NCI-H2227 treated with DMSO at 0.1 percent for 48 hours (cell line): ENCODE measurements around the gene PDZD2.

Experiments
- DNase-seq: peaks from one replicate; lab custom pipeline; 2025; lab: John Stamatoyannopoulos, UW

The PDZD2 gene

DNA sequence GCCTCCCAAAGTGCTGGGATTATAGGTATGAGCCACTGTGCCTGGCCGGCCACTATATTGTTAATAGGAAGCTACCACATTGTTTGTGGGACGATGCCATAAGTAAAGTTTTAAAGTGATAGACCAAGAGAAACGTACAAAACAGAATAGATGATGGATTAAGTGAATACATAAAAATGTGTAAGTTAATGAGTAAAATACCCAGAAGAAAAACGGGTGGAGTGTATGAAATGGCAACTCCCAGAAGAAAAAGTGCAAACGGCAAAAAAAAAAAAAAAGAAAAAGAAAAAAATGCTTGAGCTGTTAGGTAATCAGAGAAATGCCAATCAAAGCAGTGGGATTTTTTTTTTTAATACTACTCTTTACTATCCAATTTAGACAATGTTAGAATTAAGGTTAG, 246.0 kb downstream of the PDZD2 start:
- DNase-seq: no peak

DNA sequence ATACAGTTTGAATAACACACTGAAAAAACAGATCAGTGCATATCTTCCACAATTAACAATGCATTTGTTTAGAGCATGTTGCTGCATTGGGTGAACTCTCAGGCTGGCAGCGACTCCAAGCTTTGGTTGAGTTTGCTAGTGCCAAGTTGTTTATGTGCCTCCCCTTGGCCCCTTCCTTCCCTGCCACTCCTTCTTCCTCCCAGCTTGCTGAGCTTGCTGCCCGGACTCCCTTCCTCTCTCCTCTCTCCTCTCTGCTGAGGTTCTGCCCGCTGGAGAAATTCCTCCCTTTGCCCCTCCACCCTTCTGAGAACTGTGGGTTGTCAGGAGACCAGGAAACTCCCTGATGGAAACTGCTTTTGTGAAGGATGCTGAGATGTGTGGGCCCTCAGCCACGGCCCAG, 247.3 kb downstream of the PDZD2 start:
- no peak for DNase-seq

DNA sequence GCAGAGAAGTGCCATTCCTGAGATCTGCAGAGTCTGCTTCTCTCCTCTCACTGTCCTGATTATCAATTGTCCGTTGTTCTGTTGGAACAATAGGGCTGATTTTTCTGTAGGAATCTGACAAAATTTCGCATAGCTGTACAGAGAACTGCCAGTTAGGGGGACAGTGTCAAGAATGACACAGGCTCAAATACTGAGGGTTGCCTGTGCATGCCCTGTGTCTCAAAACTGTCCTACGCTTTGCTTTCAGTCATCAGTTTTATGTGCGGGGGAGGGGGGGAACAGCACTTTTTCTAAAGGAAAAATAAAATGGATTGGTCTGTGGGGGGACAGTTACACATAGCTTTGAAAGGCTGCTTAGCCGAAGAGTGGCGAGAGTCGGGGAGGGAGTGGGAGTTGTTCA, 248.6 kb downstream of the PDZD2 start:
- DNase-seq: no peak

DNA sequence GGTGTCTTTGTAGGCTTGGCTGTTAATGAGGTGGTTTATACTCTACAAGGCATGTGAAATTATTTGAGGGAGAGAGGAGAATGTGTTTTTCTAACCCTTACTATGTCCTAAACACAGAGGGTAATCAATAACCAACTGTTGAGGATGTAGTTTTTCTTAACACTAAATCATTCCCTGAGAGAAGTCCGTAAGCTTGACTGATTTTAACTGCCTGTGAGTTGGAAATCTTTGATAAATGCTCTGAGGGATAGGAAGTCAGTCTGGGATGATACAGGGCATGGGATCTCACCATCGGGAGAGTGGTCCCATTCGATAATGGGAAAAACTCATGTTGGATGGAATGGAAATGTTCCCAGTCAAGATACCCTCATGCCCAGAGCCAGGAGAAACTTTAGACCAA, 249.6 kb downstream of the PDZD2 start:
- DNase-seq: no peak

DNA sequence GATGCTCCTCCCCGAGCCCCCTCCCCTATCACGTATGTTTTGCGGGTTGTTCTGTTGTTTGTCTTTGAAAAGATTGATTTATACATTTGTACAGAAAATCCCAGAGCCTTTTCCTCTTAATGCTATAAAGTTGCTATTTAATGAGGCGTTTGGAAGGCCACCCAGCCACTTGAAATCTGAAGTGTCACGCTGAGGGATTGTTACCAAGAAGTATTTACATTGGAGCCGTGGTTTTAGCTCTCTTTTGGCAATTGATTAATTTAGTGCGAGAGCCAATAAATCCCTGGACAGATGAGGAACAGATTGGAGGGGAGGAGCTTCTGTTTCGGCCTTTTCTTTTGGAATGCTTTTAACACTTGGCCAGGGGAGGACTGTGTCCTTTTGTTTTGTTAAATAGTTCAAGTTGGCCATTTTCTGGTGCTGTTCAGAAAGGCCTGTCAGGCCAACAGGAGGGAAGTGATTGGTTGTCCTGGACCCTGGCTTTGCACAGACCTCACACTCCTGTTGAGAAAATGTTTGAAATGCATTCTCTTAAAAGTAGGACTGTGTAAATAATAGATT, 250.2 kb downstream of the PDZD2 start:
- no peak for DNase-seq

DNA sequence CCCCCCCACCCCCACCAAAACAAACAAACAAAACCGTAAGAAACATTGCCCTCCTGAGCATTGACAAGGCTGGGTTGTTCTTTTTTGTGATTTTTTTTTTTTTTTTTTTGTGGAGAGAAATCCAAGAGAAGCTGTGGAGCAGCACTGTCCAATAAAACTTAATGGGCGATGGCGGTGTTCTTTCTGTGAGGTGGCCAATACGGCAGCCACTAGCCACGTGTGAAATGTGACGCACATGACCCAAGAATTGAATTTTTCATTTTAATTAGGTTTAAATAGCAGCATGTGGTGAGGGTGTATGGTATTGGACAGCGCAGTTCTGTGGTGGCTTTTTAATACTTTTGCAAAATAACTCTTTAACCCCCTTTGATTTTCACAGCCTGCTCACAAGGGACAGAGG, 251.1 kb downstream of the PDZD2 start:
- DNase-seq: no peak

DNA sequence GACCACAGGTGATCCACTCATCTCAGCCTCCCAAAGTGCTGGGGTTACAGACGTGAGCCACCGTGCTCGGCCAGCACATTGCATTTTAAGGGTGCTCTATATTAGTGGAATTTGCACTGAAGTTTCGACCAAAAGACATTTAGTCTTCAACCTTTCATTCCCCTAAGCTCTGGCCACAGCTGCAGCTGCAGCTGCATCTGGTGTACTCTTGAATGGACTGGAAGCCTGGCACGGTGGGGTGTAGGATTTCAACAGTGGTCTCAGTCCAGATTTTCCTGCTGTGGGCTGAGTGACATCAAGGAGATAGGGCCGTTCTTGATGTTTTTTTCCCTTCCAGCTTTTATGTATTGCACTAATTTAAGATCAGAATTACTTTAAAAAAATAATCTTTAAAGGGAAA, 255.2 kb downstream of the PDZD2 start:
- DNase-seq: no peak

DNA sequence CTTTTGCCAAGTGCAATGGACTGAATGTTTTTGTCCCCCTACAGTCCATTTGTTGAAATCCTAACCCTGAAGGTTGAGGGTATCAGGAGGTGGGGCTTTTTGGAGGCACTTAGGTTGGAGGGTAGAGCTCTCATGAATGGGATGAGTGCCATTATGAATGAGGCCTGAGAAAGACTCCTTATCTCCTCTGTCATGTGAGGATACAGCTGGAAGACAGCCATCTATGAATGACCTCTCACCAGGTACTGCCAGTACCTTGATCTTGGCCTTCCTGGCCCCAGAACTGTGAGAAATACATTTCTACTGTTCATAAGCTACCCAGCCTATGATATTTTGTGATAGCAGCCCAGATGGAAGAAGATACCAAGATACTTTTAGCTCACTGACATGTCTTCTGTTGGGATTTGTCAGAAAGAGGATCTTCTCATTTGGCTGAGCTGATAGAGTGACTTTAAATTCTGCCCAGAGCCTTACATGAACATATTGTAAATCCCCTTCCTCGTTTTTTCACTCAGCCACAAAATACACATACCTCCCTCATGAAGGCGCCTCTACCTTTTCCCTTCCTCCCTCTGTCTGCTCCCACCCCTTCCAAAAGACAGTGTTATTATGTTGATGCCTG, 256.4 kb downstream of the PDZD2 start:
- DNase-seq: no peak

DNA sequence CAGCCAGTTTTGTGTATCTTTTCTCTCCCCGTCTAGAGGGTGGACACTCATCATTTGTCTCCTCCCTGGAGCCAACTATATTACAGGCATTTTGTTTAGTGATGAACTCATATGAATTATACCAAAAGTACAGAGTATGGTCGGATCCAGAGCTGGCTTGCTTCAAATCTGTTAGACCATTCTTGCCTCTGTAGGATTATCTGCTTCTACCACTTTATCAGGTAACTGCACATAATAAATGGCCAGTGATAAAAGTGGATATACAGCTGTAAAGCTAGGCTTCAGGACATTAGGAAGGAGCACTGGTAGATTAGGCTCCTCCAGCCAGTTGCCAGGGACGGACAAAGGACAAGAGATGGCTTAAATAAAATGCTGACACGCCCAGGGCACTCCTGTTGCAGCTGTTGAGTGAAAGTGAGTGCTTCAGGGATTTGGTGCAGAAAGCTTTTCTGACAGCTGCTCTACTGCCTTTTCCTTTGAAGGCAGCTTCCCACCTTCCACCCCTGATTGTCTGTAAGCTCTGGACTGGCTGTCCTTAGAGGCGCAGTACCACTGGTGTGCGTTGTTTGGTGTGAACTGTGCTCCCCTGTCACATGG, 259.2 kb downstream of the PDZD2 start:
- no peak for DNase-seq

DNA sequence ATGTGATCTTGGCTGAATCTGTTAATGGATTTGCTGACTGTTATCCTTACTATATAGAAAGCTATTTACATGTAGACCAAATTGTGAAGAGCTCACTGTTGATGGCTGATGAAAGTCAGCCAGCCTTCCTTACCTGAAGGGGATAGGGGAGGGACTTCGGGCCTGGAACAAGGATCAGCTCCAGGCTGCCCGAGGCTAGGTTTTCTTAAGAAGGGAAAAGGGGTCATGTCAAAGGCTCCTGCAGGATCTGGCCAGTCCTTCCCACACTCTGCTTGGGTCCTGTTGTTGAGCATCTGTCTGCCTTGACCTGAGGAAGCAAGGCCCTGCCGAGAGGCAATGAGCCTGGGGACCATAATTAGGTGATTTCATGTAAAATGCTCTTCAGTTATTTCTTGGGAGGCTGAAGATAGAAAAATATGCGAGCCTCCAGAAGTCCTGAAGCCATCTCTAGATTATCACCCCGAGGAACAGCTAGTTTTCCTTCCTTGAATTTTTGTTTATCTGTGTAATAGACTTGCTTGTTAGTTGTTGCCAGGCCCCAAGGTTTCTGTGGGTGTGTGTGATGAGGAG, 261.4 kb downstream of the PDZD2 start:
- DNase-seq: no peak

DNA sequence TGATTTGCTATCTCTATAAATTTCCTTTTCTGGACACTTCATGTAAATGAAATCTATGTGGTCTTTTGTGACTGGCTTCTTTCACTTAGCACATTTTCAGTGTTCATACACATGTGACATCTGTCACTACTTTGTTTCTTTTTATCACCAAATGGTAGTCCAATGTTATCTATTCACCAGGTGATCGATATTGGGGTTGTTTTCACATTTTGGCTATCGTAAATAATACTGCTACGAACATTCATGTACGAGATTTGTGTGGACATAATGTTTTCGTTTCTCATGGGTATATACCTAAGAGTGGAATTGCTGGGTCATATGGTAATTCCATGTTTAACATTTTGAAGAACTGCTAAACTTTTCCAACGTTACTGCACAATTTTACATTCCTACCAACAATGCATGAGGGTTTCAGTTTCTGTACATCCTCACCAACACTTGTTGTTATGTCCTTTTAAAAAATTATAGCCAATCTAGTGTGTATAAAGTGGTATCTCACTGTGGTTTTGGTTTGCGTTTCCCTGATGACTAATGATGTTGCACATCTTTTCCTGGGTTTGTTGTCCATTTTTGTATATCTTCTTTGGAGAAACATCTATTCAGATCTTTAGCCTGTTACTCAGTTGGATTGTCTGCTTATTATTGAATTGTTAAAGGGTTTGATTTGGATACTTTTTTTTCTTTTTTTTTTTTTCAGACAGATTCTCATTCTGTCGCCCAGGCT, 263.0 kb downstream of the PDZD2 start:
- no peak for DNase-seq

DNA sequence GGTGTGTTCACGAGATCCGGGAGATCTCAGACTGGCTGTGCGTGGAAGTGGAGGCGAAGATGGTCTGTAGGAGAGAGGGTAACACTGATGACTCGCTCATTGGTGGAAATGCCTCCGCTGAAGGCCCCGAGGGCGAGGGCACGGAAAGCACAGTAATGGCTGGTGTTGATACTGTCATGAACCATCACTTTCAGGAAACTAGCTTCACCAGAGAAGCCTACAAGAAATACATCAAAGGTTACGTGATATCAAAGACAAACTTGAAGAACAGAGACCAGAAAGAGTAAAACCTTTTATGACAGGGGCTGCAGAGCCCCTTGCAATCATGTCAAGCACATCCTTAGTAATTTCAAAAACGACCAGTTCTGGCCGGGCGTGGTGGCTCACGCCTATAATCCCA, 269.5 kb downstream of the PDZD2 start:
- no peak for DNase-seq

DNA sequence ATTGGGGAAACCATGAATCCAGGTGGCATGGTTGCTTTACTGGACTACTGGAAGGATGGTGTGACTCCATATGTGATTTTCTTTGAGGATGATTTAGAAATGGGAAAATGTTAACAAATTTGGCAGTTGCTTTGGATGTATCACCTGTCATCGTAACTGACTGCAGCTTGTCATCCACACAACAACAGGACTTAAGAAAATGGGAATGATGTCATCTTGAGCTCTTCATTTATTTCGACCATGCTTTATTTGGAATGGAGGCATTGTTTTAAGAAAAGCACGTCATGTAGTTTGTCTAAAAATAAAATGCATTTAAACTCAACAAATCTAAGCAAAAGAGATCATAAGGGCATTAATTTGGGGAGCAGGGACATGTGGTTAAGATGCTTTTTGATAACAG, 270.1 kb downstream of the PDZD2 start:
- no peak for DNase-seq

DNA sequence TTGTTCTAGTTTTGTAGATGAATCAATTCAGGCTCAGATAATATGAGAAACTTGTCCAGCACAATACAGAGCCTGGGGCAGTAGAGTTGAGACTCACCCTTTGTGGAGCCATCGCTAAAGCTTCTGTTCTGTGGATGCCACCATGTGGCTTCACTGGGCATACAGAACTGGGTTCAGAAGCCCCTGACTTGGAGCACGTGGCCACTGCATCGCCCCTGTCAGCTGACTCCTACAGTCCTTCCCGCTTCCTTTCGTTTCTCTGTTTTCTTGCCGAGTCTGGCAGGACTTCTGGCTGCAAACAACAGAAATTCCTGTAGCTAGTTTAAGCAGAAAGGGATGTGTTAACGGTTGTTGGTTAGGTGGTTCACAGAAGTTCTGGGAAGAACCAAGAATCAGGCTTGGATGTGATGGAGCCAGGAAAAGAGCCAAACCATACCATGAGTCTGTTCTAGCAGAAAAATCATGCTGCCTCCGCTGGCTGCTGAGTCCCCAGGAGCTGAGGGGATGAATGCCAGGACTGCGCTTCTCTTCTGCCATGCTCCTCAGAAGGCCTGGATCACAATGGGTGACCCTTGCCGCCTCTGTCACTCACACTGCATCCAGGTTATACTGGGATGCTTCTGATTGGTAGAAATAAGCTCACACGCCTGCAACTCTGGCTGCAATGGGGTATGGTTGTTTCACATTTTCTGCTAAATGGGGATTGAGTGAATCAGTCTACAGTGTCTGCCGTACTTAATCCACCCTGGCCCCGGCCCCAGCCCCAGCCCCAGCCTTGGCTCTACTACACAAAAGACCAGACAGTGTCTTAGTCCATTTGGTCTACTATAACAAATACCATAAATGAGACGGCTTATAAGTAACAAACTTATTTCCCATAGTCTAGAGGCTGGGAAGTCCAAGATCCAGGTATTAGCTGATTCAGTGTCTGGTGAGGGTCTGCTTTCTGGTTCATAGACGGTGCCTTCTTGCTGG, 272.6 kb downstream of the PDZD2 start:
- no peak for DNase-seq

DNA sequence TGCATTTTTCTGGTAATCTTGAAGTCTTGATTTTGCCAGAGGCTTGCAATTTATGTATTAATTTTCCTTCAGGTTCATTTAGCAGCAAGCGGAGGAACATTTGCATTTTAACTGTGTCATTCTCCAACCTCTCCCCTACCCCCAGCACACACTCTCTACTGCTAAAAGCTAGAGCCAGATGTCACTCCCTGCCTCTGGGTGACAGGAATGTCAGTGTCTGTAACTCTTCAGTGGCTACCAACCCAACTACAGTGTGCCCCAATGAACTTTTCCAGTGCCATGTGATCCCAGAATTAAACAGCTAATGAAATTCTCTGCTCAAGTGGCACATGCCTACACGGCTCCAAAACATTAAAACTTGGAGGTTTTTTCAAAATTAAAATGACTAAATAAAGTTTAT, 274.9 kb downstream of the PDZD2 start:
- no peak for DNase-seq

DNA sequence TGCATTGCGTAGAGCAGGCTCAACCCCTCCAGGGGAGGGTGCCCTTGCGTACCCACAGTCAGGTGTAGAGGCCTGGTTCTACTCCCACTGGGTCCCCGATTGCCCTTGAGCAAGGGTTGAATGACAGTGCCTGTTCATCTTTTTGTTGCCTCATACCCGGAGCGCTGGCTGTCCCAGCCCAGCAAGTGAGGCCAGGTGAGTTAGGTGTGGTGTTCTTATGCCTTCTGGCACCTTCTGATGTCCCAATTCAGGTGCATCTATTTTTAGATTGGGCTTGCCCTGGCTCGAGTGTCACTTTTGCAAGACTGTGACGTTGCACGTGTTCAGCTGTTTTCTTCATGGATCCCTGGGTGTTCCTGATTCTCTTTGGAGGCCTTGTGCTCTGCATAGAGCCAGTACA, 277.4 kb downstream of the PDZD2 start:
- DNase-seq: no peak

DNA sequence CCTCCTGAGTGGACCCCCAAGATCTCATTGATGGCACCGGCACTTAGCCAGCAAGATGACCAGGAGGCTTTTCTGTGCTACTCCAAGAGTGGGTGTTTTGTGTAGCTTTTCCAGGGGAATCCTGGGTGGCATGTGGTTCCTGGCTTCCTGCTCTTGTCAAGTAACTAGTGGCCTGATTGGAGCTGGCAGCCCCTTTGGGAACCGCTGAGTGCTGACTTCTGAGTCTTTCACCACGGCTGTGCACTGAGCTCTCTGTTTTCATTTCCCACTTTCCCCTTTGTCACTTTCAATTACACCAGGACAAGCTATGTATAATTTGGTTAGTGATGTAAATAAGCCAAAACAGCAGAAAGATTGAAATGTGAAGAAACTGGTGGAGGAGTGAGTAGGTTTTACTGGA, 279.8 kb downstream of the PDZD2 start:
- no peak for DNase-seq

DNA sequence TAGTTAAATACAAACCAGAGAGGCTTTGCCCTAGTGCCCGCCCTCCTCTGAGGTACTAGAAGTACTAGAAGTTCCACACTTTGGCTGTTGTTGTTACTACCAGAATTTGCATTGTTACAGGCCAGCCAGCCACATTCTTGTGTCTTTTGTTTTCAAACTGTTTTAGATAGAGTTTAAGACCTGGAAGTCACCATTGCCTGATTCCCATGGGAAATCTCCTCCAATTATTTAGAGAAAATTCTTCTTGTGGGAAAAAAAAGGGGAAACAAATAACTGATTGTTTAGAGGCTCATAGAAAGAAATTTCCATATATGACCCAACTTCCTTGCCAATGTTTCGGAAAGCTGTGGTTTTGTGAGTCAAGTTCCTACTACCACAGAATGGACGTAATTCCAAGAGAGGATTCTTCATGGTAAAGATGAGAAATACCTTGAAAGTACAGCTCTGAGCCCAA, 282.9 kb downstream of the PDZD2 start:
- no peak for DNase-seq

DNA sequence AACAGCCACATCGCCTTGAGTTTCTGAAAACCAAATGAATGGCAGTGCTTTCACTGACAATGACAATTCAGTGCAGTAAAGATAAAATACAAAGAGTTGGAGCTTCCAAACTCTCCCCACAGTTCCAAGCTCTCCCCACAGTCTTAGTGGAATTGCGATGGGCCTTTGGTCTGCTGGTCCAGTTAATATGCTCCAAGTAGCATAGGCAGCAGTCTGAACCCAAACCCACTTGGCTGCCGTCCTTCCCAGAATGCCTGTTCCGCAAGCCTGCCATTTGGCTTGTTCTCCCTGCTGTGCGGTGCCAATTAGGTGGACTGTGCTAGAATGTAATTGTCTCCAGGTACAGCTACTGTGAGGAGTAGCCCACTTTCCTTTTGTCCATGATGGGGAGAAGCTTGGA, 285.1 kb downstream of the PDZD2 start:
- no peak for DNase-seq

DNA sequence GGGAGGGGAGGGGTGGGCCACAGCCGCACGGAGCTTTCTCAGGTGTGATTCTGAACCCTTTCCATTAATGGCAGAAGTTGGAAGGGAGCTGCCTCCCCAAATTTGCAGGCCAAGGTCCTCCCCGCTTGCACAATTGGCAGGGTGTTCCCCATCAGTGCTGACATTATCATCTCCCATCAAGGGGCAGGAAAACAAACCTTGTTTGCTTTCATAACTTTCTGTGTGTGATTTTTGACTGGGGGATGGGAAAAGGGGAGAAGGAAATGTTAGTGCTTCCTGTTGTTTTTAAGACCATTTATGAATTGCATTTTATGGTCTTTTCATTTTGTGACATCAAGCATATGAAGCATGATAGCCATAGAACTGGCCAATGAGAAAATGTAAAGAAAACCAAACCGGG, 292.9 kb downstream of the PDZD2 start:
- no peak for DNase-seq

DNA sequence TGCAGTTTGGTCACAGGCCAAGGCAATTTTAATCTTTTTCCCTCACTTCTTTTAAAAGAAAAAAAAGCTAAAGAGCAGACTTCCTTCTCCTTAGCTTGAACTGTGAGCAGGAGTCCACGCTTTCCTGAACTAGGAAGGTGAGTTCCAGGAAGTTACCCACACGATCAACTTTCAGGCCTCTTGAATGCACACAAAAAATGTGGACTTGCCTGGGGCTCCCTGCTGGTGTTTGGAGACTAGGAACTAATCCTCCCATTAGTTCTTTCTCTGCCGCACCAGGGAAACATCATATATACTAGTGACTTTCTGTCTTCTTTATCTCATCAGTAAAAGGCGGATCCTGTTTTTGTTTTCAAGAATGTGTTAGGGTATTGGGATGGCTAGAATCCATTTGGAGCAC, 295.2 kb downstream of the PDZD2 start:
- no peak for DNase-seq
